ENCODE results near the gene SMYD3. TPM values are rescaled to one million over a fixed set of nuclear protein-coding genes. Genes with fewer than 3 reads are reported as not detected.

Gene SMYD3
- total and polyA plus RNA-seq, 2 of the 4 experiments (the other 2 are of a cell fraction): 26.5 to 37.6 TPM

DNA sequence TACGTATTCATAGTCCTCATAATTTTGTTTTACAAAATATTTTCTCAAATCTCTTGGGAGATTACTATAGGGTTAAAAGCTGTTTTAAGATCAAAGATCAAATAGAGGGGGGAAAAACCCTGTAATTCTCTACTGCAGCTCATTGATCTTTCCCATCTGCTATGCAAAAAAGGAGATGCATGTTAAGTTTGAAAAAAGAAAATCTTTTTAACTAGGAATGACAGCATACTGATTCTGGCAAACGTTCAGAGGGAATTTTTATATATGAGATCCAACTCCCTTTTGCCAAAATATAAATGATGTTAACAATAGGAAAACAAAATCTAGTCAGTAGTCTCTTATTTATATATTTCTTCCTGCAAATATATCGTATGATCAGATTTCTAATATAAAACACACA is 69.1 kb downstream of the SMYD3 start:
- H3K56ac ChIP-seq (ENCODE audit: extremely low read depth, insufficient read depth, low read length): no peak overlapping the region
- TF ChIP-seq FOS (IDR thresholded peaks at IDR 0.05; ENCODE audit: low read depth, low read length): no peak
- TF ChIP-seq RFX5 (IDR thresholded peaks at IDR 0.05; ENCODE audit: low read depth, low read length): no peak
- TF ChIP-seq RAD21 (IDR thresholded peaks at IDR 0.05; ENCODE audit: low read length): no peak
- TF ChIP-seq MAZ (IDR thresholded peaks at IDR 0.05; ENCODE audit: borderline replicate concordance, low read depth, low read length): no peak
- TF ChIP-seq RCOR1 (IDR thresholded peaks at IDR 0.05; ENCODE audit: insufficient replicate concordance, low read length): no peak
- TF ChIP-seq, protein P1, sequence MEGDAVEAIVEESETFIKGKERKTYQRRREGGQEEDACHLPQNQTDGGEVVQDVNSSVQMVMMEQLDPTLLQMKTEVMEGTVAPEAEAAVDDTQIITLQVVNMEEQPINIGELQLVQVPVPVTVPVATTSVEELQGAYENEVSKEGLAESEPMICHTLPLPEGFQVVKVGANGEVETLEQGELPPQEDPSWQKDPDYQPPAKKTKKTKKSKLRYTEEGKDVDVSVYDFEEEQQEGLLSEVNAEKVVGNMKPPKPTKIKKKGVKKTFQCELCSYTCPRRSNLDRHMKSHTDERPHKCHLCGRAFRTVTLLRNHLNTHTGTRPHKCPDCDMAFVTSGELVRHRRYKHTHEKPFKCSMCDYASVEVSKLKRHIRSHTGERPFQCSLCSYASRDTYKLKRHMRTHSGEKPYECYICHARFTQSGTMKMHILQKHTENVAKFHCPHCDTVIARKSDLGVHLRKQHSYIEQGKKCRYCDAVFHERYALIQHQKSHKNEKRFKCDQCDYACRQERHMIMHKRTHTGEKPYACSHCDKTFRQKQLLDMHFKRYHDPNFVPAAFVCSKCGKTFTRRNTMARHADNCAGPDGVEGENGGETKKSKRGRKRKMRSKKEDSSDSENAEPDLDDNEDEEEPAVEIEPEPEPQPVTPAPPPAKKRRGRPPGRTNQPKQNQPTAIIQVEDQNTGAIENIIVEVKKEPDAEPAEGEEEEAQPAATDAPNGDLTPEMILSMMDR (conservative IDR thresholded peaks at IDR 0.05; ENCODE audit: low read depth, low read length): no peak
- TF ChIP-seq, protein P2, sequence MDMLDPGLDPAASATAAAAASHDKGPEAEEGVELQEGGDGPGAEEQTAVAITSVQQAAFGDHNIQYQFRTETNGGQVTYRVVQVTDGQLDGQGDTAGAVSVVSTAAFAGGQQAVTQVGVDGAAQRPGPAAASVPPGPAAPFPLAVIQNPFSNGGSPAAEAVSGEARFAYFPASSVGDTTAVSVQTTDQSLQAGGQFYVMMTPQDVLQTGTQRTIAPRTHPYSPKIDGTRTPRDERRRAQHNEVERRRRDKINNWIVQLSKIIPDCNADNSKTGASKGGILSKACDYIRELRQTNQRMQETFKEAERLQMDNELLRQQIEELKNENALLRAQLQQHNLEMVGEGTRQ (IDR thresholded peaks at IDR 0.05; ENCODE audit: low read depth, low read length): no peak
- no peak for TF ChIP-seq CHD1 (IDR thresholded peaks at IDR 0.05; ENCODE audit: low read depth, low read length)
- TF ChIP-seq, protein P3, sequence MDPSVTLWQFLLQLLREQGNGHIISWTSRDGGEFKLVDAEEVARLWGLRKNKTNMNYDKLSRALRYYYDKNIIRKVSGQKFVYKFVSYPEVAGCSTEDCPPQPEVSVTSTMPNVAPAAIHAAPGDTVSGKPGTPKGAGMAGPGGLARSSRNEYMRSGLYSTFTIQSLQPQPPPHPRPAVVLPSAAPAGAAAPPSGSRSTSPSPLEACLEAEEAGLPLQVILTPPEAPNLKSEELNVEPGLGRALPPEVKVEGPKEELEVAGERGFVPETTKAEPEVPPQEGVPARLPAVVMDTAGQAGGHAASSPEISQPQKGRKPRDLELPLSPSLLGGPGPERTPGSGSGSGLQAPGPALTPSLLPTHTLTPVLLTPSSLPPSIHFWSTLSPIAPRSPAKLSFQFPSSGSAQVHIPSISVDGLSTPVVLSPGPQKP (IDR thresholded peaks at IDR 0.05; ENCODE audit: borderline replicate concordance, low read depth, low read length): no peak
- no peak for TF ChIP-seq MAFK (IDR thresholded peaks at IDR 0.05; ENCODE audit: low read depth, low read length)
- TF ChIP-seq BHLHE40 (IDR thresholded peaks at IDR 0.05; ENCODE audit: low read depth, low read length): no peak
- TF ChIP-seq MXI1 (IDR thresholded peaks at IDR 0.05; ENCODE audit: borderline replicate concordance, low read depth, low read length): no peak
- no peak for TF ChIP-seq SMC3 (IDR thresholded peaks at IDR 0.05; ENCODE audit: low read depth, low read length)
- no peak for TF ChIP-seq POLR2A (IDR thresholded peaks at IDR 0.05; ENCODE audit: low read depth, low read length)
- no peak for TF ChIP-seq NFE2L2 (IDR thresholded peaks at IDR 0.05; ENCODE audit: low read depth, low read length)
- TF ChIP-seq CEBPB (IDR thresholded peaks at IDR 0.05; ENCODE audit: low read depth, low read length): no peak
- H3K18ac ChIP-seq (ENCODE audit: low read depth, low read length): no peak overlapping the region
- intact Hi-C loops (cut with micrococcal nuclease) (no loop called here), dilution Hi-C loops (cut with HindIII; ENCODE audit: low sequenced_read_pairs, unreplicated experiment) (no loop called here), in situ Hi-C loops (cut with MboI; ENCODE audit: low sequenced_read_pairs) (no loop called here)
- no peak overlapping the region for H2BK20ac ChIP-seq (ENCODE audit: low read depth, low read length)
- H2AFZ ChIP-seq (replicated peaks; ENCODE audit: low read length, poor library complexity): no peak overlapping the region
- H3K4me3 ChIP-seq (ENCODE audit: insufficient read depth, low read depth, low read length): no peak overlapping the region
- ChIA-PET CTCF (interaction anchor here (0.7 kb wide), 1 partner anchor 18 kb away, joined by 3 read pairs; no protein-coding TSS in a partner anchor), POLR2A (ENCODE audit: unreplicated experiment) (no interaction called here)
- H3K9me3 ChIP-seq (ENCODE audit: control insufficient read depth, insufficient read depth, low read length): no peaks in the 10 kb centered on the region
- no peak overlapping the region for H4K8ac ChIP-seq (ENCODE audit: low read depth in 2 of 2, low read length in 2 of 2)
- no peak overlapping the region for H3K27ac ChIP-seq (ENCODE audit: insufficient read depth, low read length)
- no peaks in the 10 kb centered on the region for H3K9me1 ChIP-seq (ENCODE audit: insufficient read depth, low read length)
- no peaks in the 10 kb centered on the region for H4K20me1 ChIP-seq (ENCODE audit: insufficient read depth, low read length)
- H4K91ac ChIP-seq (ENCODE audit: insufficient read depth, low read depth, low read length): no peak overlapping the region
- no peak overlapping the region for H3K4ac ChIP-seq (ENCODE audit: low read depth, low read length)
- H2BK15ac ChIP-seq (ENCODE audit: low read depth, low read length): no peak overlapping the region
- H4K5ac ChIP-seq (ENCODE audit: low read depth, low read length): no peak overlapping the region
- no peaks in the 10 kb centered on the region for H3K27me3 ChIP-seq (ENCODE audit: control insufficient read depth, insufficient read depth, low read length)
- H3K4me2 ChIP-seq (ENCODE audit: low read depth, low read length): no peak overlapping the region
- H2AK5ac ChIP-seq (ENCODE audit: low read depth, low read length): no peak overlapping the region
- H3K9ac ChIP-seq (ENCODE audit: low read depth, low read length): no peak overlapping the region
- H3K4me1 ChIP-seq (ENCODE audit: control insufficient read depth, insufficient read depth, low read length): peaks cover 3% of the 10 kb centered on the region; the same call in 1 of the 2 replicates
- H3K36me3 ChIP-seq (ENCODE audit: control insufficient read depth, insufficient read depth, low read length): no peaks in the 10 kb centered on the region
- DNase-seq (no peak), ATAC-seq (ENCODE audit: low read depth) (no peak)
- H3K23ac ChIP-seq (ENCODE audit: low read depth, low read length): no peak overlapping the region
- no peak overlapping the region for H2BK120ac ChIP-seq (ENCODE audit: low read depth, low read length)
- no TSS peak for BruUV-seq (replicated peaks)
- H3K79me1 ChIP-seq (ENCODE audit: low read depth in 1 of 2, low read length in 2 of 2): peaks cover 6 to 7% of the 10 kb centered on the region in 2 experiments; a peak in 1 of 4 replicates
- no peak overlapping the region for H2AK9ac ChIP-seq (replicated peaks; ENCODE audit: low read depth, low read length, poor library complexity)
- WGBS, 2 experiments (ENCODE audit: extremely low coverage in 2 of 2, insufficient read length in 1 of 2): no CpG with 5 or more reads among the region's 3 CpGs
- no peak overlapping the region for H2BK5ac ChIP-seq (ENCODE audit: low read depth, low read length, poor library complexity, severe bottlenecking)
- no peak overlapping the region for H3K14ac ChIP-seq (replicated peaks; ENCODE audit: low read depth, low read length)
